Subcutaneous adipose tissue (tissue), 4 donors: ENCODE data around the gene MYZAP. TPM values are rescaled to one million over a fixed set of nuclear protein-coding genes. Genes with fewer than 3 reads are reported as not detected.

Experiments
- CTCF ChIP-seq: fragments of 450-650 bp; IDR thresholded peaks from one replicate; pipeline ENCODE4 v1.5.1; 2016; ENCODE audit warnings: low read depth, mild to moderate bottlenecking, control low read depth, antibody characterized with exemption, moderate library complexity
- total RNA-seq, 4 donors: library from RNA; depleted of rRNA; stranded (reverse); fragments of >200 nt; gene quantifications; one replicate each; pipeline ENCODE4 v1.1.0, GENCODE V29; 2016

The MYZAP gene
- total RNA-seq = 10 to 100 TPM; 22.5 to 31.8 (median 28.3) TPM

GRCh38 chr15:57591822-57592367, at the start of gene MYZAP:
Gene MYZAP (plus strand): TSS chr15:57591904. CDS start chr15:57592035, 131 bp downstream.
- TF ChIP-seq CTCF = no peak

GRCh38 chr15:57542505-57542817, 49.2 kb upstream of the MYZAP start:
- no peak for TF ChIP-seq CTCF

GRCh38 chr15:57544848-57545480, 46.7 kb upstream of the MYZAP start:
- no peak for TF ChIP-seq CTCF

- TF ChIP-seq CTCF = no peak
These were observed 45.7 kb upstream of the MYZAP start for GRCh38 chr15:57545995-57546394.

- no peak for TF ChIP-seq CTCF
These were observed 44.4 kb upstream of the MYZAP start for GRCh38 chr15:57547243-57547755.

GRCh38 chr15:57548351-57548750, 43.4 kb upstream of the MYZAP start:
- no peak for TF ChIP-seq CTCF

GRCh38 chr15:57548835-57549234, 42.9 kb upstream of the MYZAP start:
- TF ChIP-seq CTCF = no peak
